ENCODE measurements around the gene CCDC121. TPM values are rescaled to one million over a fixed set of nuclear protein-coding genes. Genes with fewer than 3 reads are reported as not detected.

The CCDC121 gene
- total RNA-seq, 1 donor from 2014 or later: 0.71 TPM

- ATAC-seq (ENCODE audit: low read depth) (no peak), DNase-seq (peak; percentile 18)
- POLR2A ChIA-PET: interaction anchor here (0.6 to 1.5 kb wide), 13 partner anchors 8 to 1288 kb away, joined by 3 to 13 read pairs (median 5); partner anchors contain the start of genes BABAM2, CCDC121, GPN1 and OST4
- no peak for TF ChIP-seq CTCF (IDR thresholded peaks at IDR 0.05)
- peaks cover 47% of the 10 kb centered on the region for H3K4me1 Mint-ChIP-seq
- peak overlapping the region; percentile 97 for H3K4me3 Mint-ChIP-seq
- peak overlapping the region; percentile 90 for H3K27ac Mint-ChIP-seq
- CTCF ChIA-PET: no interaction called here
- H3K9me3 Mint-ChIP-seq: peaks cover 18% of the 10 kb centered on the region
- H3K36me3 Mint-ChIP-seq (ENCODE audit: low read depth): peaks cover 26% of the 10 kb centered on the region
- peaks cover 7% of the 10 kb centered on the region for H3K27me3 Mint-ChIP-seq
- intact Hi-C loops (cut with micrococcal nuclease): loop anchor here (1.0 to 10.0 kb wide), 6 partner anchors 93 to 497 kb away; partner anchors contain the start of genes CAD, EIF2B4, IFT172 and KHK
Measured at GRCh38 chr2:27582129-27582694, 46.6 kb downstream of the CCDC121 start.

GRCh38 chr2:27581417-27582128 lies 47.2 kb downstream of the CCDC121 start:
- Mint-ChIP-seq H3K27ac (peak overlapping the region; percentile 18), H3K4me3 (peak overlapping the region; percentile 97), H3K9me3 (peaks cover 18% of the 10 kb centered on the region), H3K27me3 (peaks cover 7% of the 10 kb centered on the region), H3K36me3 (ENCODE audit: low read depth) (peaks cover 24% of the 10 kb centered on the region), H3K4me1 (peaks cover 40% of the 10 kb centered on the region)
- ChIA-PET POLR2A (interaction anchor here (1.3 to 1.5 kb wide), 3 partner anchors 7 to 1289 kb away, joined by 3 to 5 read pairs (median 3); partner anchors contain the start of genes OST4 and TRMT61B), CTCF (no interaction called here)
- no peak for ATAC-seq (ENCODE audit: low read depth)
- intact Hi-C loops (cut with micrococcal nuclease): loop anchor here (1.0 to 10.0 kb wide), 6 partner anchors 92 to 497 kb away; partner anchors contain the start of genes CAD, EIF2B4, IFT172 and KHK
- DNase-seq: peak; percentile 18
- TF ChIP-seq CTCF (IDR thresholded peaks at IDR 0.05): no peak

Other genes with a start within 250 kb of the CCDC121 start
- gene ZNF513, start 248.3 kb downstream of the CCDC121 start, total RNA-seq: 30.1 and 32.8 TPM in 2 replicates
- gene PPM1G, start 219.4 kb downstream of the CCDC121 start, total RNA-seq: 74.7 and 75.2 TPM in 2 replicates
- gene NRBP1, start 200.4 kb downstream of the CCDC121 start, total RNA-seq: 78.9 and 82.3 TPM in 2 replicates
- gene KRTCAP3, start 186.6 kb downstream of the CCDC121 start, total RNA-seq: 6.3 and 10.0 TPM in 2 replicates
- gene IFT172, start 139.3 kb downstream of the CCDC121 start, total RNA-seq: 12.7 and 14.4 TPM in 2 replicates
- gene FNDC4, start 133.8 kb downstream of the CCDC121 start, total RNA-seq: not detected in 2 replicates
- gene GCKR, start 132.2 kb downstream of the CCDC121 start, total RNA-seq: not detected in 2 replicates
- gene ZNF512, start 46.0 kb downstream of the CCDC121 start, total RNA-seq: 45.4 and 48.7 TPM in 2 replicates
- gene GPN1, start within 50 bp of the CCDC121 start, total RNA-seq: 36.9 and 39.3 TPM in 2 replicates
- gene SUPT7L, start 34.6 kb upstream of the CCDC121 start, total RNA-seq: 28.1 and 30.9 TPM in 2 replicates
- gene SLC4A1AP, start 34.9 kb upstream of the CCDC121 start, total RNA-seq: 21.4 and 22.0 TPM in 2 replicates
- 24.6 and 27.4 TPM in 2 replicates for gene MRPL33, start 142.7 kb upstream of the CCDC121 start, total RNA-seq